SU-DHL-6 (cell line): ENCODE data around the gene RADIL.

Experiments used
- H2AFZ ChIP-seq: fragments of 200-600 bp; sonication (generic); 2 replicates; pipeline ENCODE4 v1.6.1; 2014; ENCODE audit warnings: low read depth, mild to moderate bottlenecking, moderate library complexity, mixed read lengths, antibody characterized with exemption, low read length; ENCODE audit not compliant: severe bottlenecking
- H3F3A ChIP-seq: fragments of 200-600 bp; shearing (Covaris generic); 2 replicates; pipeline ENCODE4 v1.6.0; 2016; ENCODE audit warnings: antibody characterized with exemption, mild to moderate bottlenecking; ENCODE audit not compliant: insufficient read depth
- H3K27ac ChIP-seq: fragments of 200-600 bp; sonication (generic); 2 replicates; pipeline ENCODE4 v1.5.1; 2016; ENCODE audit warnings: low read depth, mild to moderate bottlenecking, low read length, moderate library complexity, mixed read lengths
- H3K27me3 ChIP-seq: fragments of 200-600 bp; sonication (generic), shearing (Covaris generic); 2 replicates; pipeline ENCODE4 v1.6.0; 2014; ENCODE audit warnings: mild to moderate bottlenecking, low read length
- H3K36me3 ChIP-seq: fragments of 200-600 bp; sonication (generic); 2 replicates; pipeline ENCODE4 v1.6.1; 2014; ENCODE audit warnings: mild to moderate bottlenecking, low read length, mixed read lengths
- H3K4me2 ChIP-seq: fragments of 300-600, 200-600 bp; shearing (Covaris generic), sonication (generic); 2 replicates; pipeline ENCODE4 v1.6.0; 2014; ENCODE audit warnings: low read length, low read depth, mild to moderate bottlenecking; ENCODE audit not compliant: poor library complexity, severe bottlenecking
- H3K4me3 ChIP-seq: fragments of 200-600 bp; sonication (generic); 2 replicates; pipeline ENCODE4 v1.5.1; 2014; ENCODE audit warnings: antibody characterized with exemption, low read length, mild to moderate bottlenecking, mixed read lengths; ENCODE audit not compliant: insufficient read depth, poor library complexity, severe bottlenecking
- H3K79me2 ChIP-seq: fragments of 200-600 bp; sonication (generic); 2 replicates; pipeline ENCODE4 v1.6.1; 2014; ENCODE audit warnings: mild to moderate bottlenecking, low read length, moderate library complexity; ENCODE audit not compliant: insufficient read depth
- H3K9ac ChIP-seq: fragments of 200-600 bp; sonication (generic); 2 replicates; pipeline ENCODE4 v1.7.0; 2014; ENCODE audit warnings: mild to moderate bottlenecking, low read length
- H3K9me2 ChIP-seq: fragments of 200-600 bp; sonication (generic); replicated peaks from 2 replicates; pipeline ENCODE4 v1.6.1; 2014; ENCODE audit warnings: low read length; ENCODE audit not compliant: insufficient read depth
- H3K9me3 ChIP-seq: fragments of 200-600 bp; sonication (generic); 2 replicates; pipeline ENCODE4 v1.6.1; 2014; ENCODE audit warnings: low read length, mixed read lengths; ENCODE audit not compliant: insufficient read depth
- H4K20me1 ChIP-seq: fragments of 200-600 bp; sonication (generic); 2 replicates; pipeline ENCODE4 v1.6.1; 2014; ENCODE audit warnings: low read depth, mild to moderate bottlenecking, antibody characterized with exemption, low read length, moderate library complexity, mixed read lengths
- CTCF ChIP-seq: fragments of 200-600 bp; sonication (generic); IDR thresholded peaks from one replicate; pipeline ENCODE4 v1.5.1; 2017; ENCODE audit warnings: antibody characterized with exemption, mild to moderate bottlenecking, low read length, moderate library complexity; ENCODE audit not compliant: insufficient read depth, poor library complexity, severe bottlenecking
- EZH2phosphoT487 ChIP-seq: fragments of 200-600 bp; sonication (generic), shearing (Covaris generic); conservative IDR thresholded peaks from 2 replicates; pipeline ENCODE4 v1.6.1; 2018; ENCODE audit warnings: mild to moderate bottlenecking, antibody characterized with exemption, low read length, moderate library complexity, mixed read lengths

RADIL gene

GRCh38 chr7:4831723-4832495, 51.6 kb downstream of the RADIL start:
- H3K27ac ChIP-seq = no peak overlapping the region
- no peak overlapping the region for H2AFZ ChIP-seq
- H3F3A ChIP-seq = no peaks in the 10 kb centered on the region
- no peaks in the 10 kb centered on the region for H4K20me1 ChIP-seq
- H3K79me2 ChIP-seq = no peaks in the 10 kb centered on the region
- H3K36me3 ChIP-seq = no peaks in the 10 kb centered on the region
- H3K4me2 ChIP-seq = no peak overlapping the region
- TF ChIP-seq EZH2phosphoT487 (no peak), CTCF (no peak)
- no peak overlapping the region for H3K4me3 ChIP-seq
- no peaks in the 10 kb centered on the region for H3K9me2 ChIP-seq
- H3K9me3 ChIP-seq = no peaks in the 10 kb centered on the region
- no peaks in the 10 kb centered on the region for H3K27me3 ChIP-seq
- H3K9ac ChIP-seq = no peak overlapping the region

GRCh38 chr7:4830176-4830575, 53.3 kb downstream of the RADIL start:
- H2AFZ ChIP-seq = no peak overlapping the region
- no peaks in the 10 kb centered on the region for H3K27me3 ChIP-seq
- TF ChIP-seq CTCF (peak; percentile 94), EZH2phosphoT487 (no peak)
- no peaks in the 10 kb centered on the region for H3K36me3 ChIP-seq
- H4K20me1 ChIP-seq = no peaks in the 10 kb centered on the region
- no peak overlapping the region for H3K4me2 ChIP-seq
- H3K9ac ChIP-seq = no peak overlapping the region
- H3K27ac ChIP-seq = no peak overlapping the region
- no peak overlapping the region for H3K4me3 ChIP-seq
- no peaks in the 10 kb centered on the region for H3K9me3 ChIP-seq
- no peaks in the 10 kb centered on the region for H3F3A ChIP-seq
- H3K9me2 ChIP-seq = no peaks in the 10 kb centered on the region
- H3K79me2 ChIP-seq = no peaks in the 10 kb centered on the region

GRCh38 chr7:4828720-4829383, 54.7 kb downstream of the RADIL start:
- no peaks in the 10 kb centered on the region for H3K27me3 ChIP-seq
- H3K27ac ChIP-seq = no peak overlapping the region
- no peak overlapping the region for H2AFZ ChIP-seq
- no peaks in the 10 kb centered on the region for H3K9me2 ChIP-seq
- no peaks in the 10 kb centered on the region for H3K79me2 ChIP-seq
- no peak overlapping the region for H3K9ac ChIP-seq
- no peaks in the 10 kb centered on the region for H3F3A ChIP-seq
- no peaks in the 10 kb centered on the region for H4K20me1 ChIP-seq
- H3K36me3 ChIP-seq = no peaks in the 10 kb centered on the region
- H3K4me2 ChIP-seq = no peak overlapping the region
- TF ChIP-seq EZH2phosphoT487 (no peak), CTCF (no peak)
- H3K9me3 ChIP-seq = no peaks in the 10 kb centered on the region
- H3K4me3 ChIP-seq = no peak overlapping the region
